H1 (cell line): ENCODE measurements around the gene PODN. TPM values are rescaled to one million over a fixed set of nuclear protein-coding genes. Genes with fewer than 3 reads are reported as not detected.

Experiments used
- CTCF ChIA-PET: fragments of 300-600 bp; sonication (Branson Sonifier 250); formaldehyde crosslinking; loops from one replicate; lab custom pipeline; 2021; ENCODE audit not compliant: partially characterized antibody; lab: Charles Lee
- POLR2A ChIA-PET: fragments of 300-600 bp; sonication (Branson Sonifier 250); formaldehyde crosslinking; loops from one replicate; lab custom pipeline; 2021; ENCODE audit warnings: inconsistent platforms; ENCODE audit not compliant: partially characterized antibody; lab: Charles Lee
- DNase-seq, 2 experiments: peaks; one replicate each; pipeline versions ENCODE4 v3.0.0 to v3.0.0-alpha.2; 2010 to 2022; ENCODE audit warnings: low spot score in 2 of 2, low read depth in 1 of 2, mixed read lengths in 1 of 2
- FAIRE-seq: peaks from 2 replicates; lab custom pipeline; 2011; peaks lifted over from hg19 to GRCh38; lab: Jason Lieb, UNC
- H2AFZ ChIP-seq: 2 replicates; pipeline ENCODE4 v1.8.1; 2012; ENCODE audit warnings: low read length, inconsistent platforms
- H2AK5ac ChIP-seq: 2 replicates; pipeline ENCODE4 v1.6.1; 2013; ENCODE audit warnings: low read depth, low read length
- H2BK120ac ChIP-seq: replicated peaks from 2 replicates; pipeline ENCODE3; 2013; ENCODE audit warnings: low read depth, low read length, inconsistent platforms
- H2BK12ac ChIP-seq: 2 replicates; pipeline ENCODE4 v1.6.1; 2013; ENCODE audit warnings: low read depth, low read length
- H2BK15ac ChIP-seq: 2 replicates; pipeline ENCODE4 v1.6.1; 2013; ENCODE audit warnings: low read length
- H2BK20ac ChIP-seq: 2 replicates; pipeline ENCODE4 v1.6.1; 2013; ENCODE audit warnings: low read length
- H2BK5ac ChIP-seq: 2 replicates; pipeline ENCODE4 v1.6.1; 2013; ENCODE audit warnings: low read depth, low read length
- H3K14ac ChIP-seq: 2 replicates; pipeline ENCODE4 v1.6.1; 2013; ENCODE audit warnings: inconsistent platforms; ENCODE audit not compliant: insufficient read length
- H3K18ac ChIP-seq: 2 replicates; pipeline ENCODE4 v1.6.1; 2013; ENCODE audit warnings: low read length; ENCODE audit errors: extremely low read depth
- H3K23ac ChIP-seq: 2 replicates; pipeline ENCODE4 v1.6.1; 2013; ENCODE audit warnings: inconsistent platforms; ENCODE audit not compliant: insufficient read length
- H3K23me2 ChIP-seq: 2 replicates; pipeline ENCODE4 v1.6.1; 2013; ENCODE audit warnings: low read depth, low read length
- H3K27ac ChIP-seq: 2 replicates; pipeline ENCODE4 v1.6.1; 2011; ENCODE audit warnings: low read depth, low read length, inconsistent platforms
- H3K27me3 ChIP-seq, 4 experiments: replicated peaks in 1 of 4; 1 replicate in 1 of 4; 2 replicates in 3 of 4; pipeline versions ENCODE4 v1.6.1 to v1.8.1; 2011 to 2013; ENCODE audit warnings: low read length in 3 of 4, mild to moderate bottlenecking in 3 of 4, inconsistent platforms in 2 of 4, mixed read lengths in 2 of 4, moderate library complexity in 1 of 4; ENCODE audit not compliant: control insufficient read depth in 3 of 4, insufficient read depth in 3 of 4; ENCODE audit errors: extremely low read depth in 1 of 4
- H3K36me3 ChIP-seq, 4 experiments: 2 replicates each; pipeline versions ENCODE4 v1.6.1 to v1.8.1; 2011 to 2013; ENCODE audit warnings: mild to moderate bottlenecking in 4 of 4, low read length in 3 of 4, moderate library complexity in 2 of 4, control low read depth in 1 of 4, inconsistent platforms in 1 of 4; ENCODE audit not compliant: insufficient read depth in 4 of 4, control insufficient read depth in 2 of 4
- H3K4ac ChIP-seq: replicated peaks from 2 replicates; pipeline ENCODE3; 2013; ENCODE audit warnings: low read length, low read depth, mixed read lengths, inconsistent platforms; ENCODE audit not compliant: insufficient read length
- H3K4me1 ChIP-seq, 4 experiments: replicated peaks in 1 of 4; 1 replicate in 1 of 4; 2 replicates in 3 of 4; pipeline versions ENCODE4 v1.6.1 to v1.8.1; 2011 to 2013; ENCODE audit warnings: low read length in 3 of 4, inconsistent platforms in 2 of 4, mixed read lengths in 1 of 4; ENCODE audit not compliant: insufficient read depth in 4 of 4, control insufficient read depth in 3 of 4
- H3K4me2 ChIP-seq, 2 experiments: 2 replicates each; pipeline versions ENCODE4 v1.6.1 to v1.8.1; 2011 to 2013; ENCODE audit warnings: low read depth in 2 of 2, low read length in 2 of 2, control low read depth in 1 of 2, inconsistent platforms in 1 of 2, mild to moderate bottlenecking in 1 of 2; ENCODE audit not compliant: insufficient read depth in 1 of 2
- H3K4me3 ChIP-seq, 4 experiments: fragments of 200-600, 300-600 bp in 1 of 4; sonication (generic), shearing (Covaris generic), sonication (Bioruptor Twin) in 1 of 4; 2 replicates each; pipeline versions ENCODE4 v1.5.1 to v1.8.1; 2011 to 2016; ENCODE audit warnings: low read length in 4 of 4, low read depth in 3 of 4, control low read depth in 2 of 4, inconsistent platforms in 2 of 4, mild to moderate bottlenecking in 2 of 4, mixed read lengths in 1 of 4, moderate library complexity in 1 of 4; ENCODE audit not compliant: insufficient read depth in 2 of 4; ENCODE audit errors: extremely low read depth in 1 of 4
- H3K56ac ChIP-seq: replicated peaks from 2 replicates; pipeline ENCODE3; 2013; ENCODE audit warnings: low read depth, mild to moderate bottlenecking, mixed read lengths, low read length, inconsistent platforms; ENCODE audit not compliant: insufficient read length
- H3K79me1 ChIP-seq: 2 replicates; pipeline ENCODE4 v1.6.1; 2013; ENCODE audit warnings: low read depth, low read length, control low read depth
- H3K79me2 ChIP-seq, 2 experiments: 2 replicates each; pipeline versions ENCODE4 v1.6.1 to v1.8.1; 2012 to 2013; ENCODE audit warnings: low read length in 2 of 2, mild to moderate bottlenecking in 2 of 2, inconsistent platforms in 1 of 2; ENCODE audit not compliant: insufficient read depth in 2 of 2, control insufficient read depth in 1 of 2
- H3K9ac ChIP-seq, 4 experiments: replicated peaks in 1 of 4; 1 replicate in 1 of 4; 2 replicates in 3 of 4; pipeline versions ENCODE4 v1.6.1 to v1.8.1; 2011 to 2013; ENCODE audit warnings: low read depth in 3 of 4, low read length in 3 of 4, control low read depth in 2 of 4, mild to moderate bottlenecking in 2 of 4, moderate library complexity in 2 of 4, inconsistent platforms in 1 of 4; ENCODE audit errors: extremely low read depth in 1 of 4
- H3K9me3 ChIP-seq, 2 experiments: 2 replicates each; pipeline versions ENCODE4 v1.6.1 to v1.8.1; 2012 to 2013; ENCODE audit warnings: mild to moderate bottlenecking in 2 of 2, moderate library complexity in 2 of 2, control low read depth in 1 of 2, inconsistent platforms in 1 of 2, low read depth in 1 of 2, low read length in 1 of 2, mixed read lengths in 1 of 2; ENCODE audit not compliant: insufficient read depth in 2 of 2
- H4K20me1 ChIP-seq, 2 experiments: replicated peaks in 1 of 2; 2 replicates each; pipeline versions ENCODE3 to v1.8.1; 2011 to 2013; ENCODE audit warnings: inconsistent platforms in 2 of 2, low read length in 2 of 2, mild to moderate bottlenecking in 1 of 2; ENCODE audit not compliant: insufficient read depth in 2 of 2, control insufficient read depth in 1 of 2
- H4K5ac ChIP-seq: 2 replicates; pipeline ENCODE4 v1.6.1; 2013; ENCODE audit warnings: low read length, low read depth, mixed read lengths, inconsistent platforms; ENCODE audit not compliant: insufficient read length
- H4K8ac ChIP-seq: 2 replicates; pipeline ENCODE4 v1.8.0; 2013; ENCODE audit warnings: mild to moderate bottlenecking, moderate library complexity, low read length, inconsistent platforms; ENCODE audit not compliant: insufficient read depth; ENCODE audit errors: extremely low read depth
- H4K91ac ChIP-seq: replicated peaks from 2 replicates; pipeline ENCODE3; 2013; ENCODE audit warnings: low read length, mixed read lengths, inconsistent platforms; ENCODE audit not compliant: insufficient read length
- ASH2L ChIP-seq: fragments of 200-600, 300-600 bp; sonication (generic); IDR thresholded peaks from one replicate; pipeline ENCODE4 v1.7.1; 2017; ENCODE audit warnings: low read length
- BRCA1 ChIP-seq: IDR thresholded peaks from 2 replicates; pipeline ENCODE4 v1.6.1; 2012; ENCODE audit warnings: low read depth, low read length, improper control_type of control experiment
- CBX5 ChIP-seq: fragments of 300-800, 300-1000 bp; sonication (generic); IDR thresholded peaks from 2 replicates; pipeline ENCODE4 v1.7.1; 2016; ENCODE audit warnings: antibody characterized with exemption, low read length, low read depth
- CHD1 ChIP-seq: IDR thresholded peaks from 2 replicates; pipeline ENCODE4 v1.6.1; 2012; ENCODE audit warnings: low read depth, low read length, improper control_type of control experiment
- CHD2 ChIP-seq: IDR thresholded peaks from 2 replicates; pipeline ENCODE4 v1.6.1; 2012; ENCODE audit warnings: low read length, improper control_type of control experiment
- HDAC2 ChIP-seq, 2 experiments: fragments of 300-600 bp in 1 of 2; sonication (generic) in 1 of 2; IDR thresholded peaks; 2 replicates each; pipeline ENCODE4 v1.6.1; 2011 to 2012; ENCODE audit warnings: low read depth in 2 of 2, low read length in 2 of 2, mild to moderate bottlenecking in 2 of 2, moderate library complexity in 2 of 2, borderline replicate concordance in 1 of 2, inconsistent platforms in 1 of 2
- RFX5 ChIP-seq: IDR thresholded peaks from 2 replicates; pipeline ENCODE4 v1.6.1; 2011; ENCODE audit warnings: low read depth, low read length, improper control_type of control experiment, borderline replicate concordance
- RNF2 ChIP-seq: fragments of 200-900, 300-1000 bp; sonication (generic); IDR thresholded peaks from 2 replicates; pipeline ENCODE4 v1.7.1; 2016; ENCODE audit warnings: borderline replicate concordance, low read depth, mild to moderate bottlenecking, antibody characterized with exemption, low read length; ENCODE audit not compliant: poor library complexity, severe bottlenecking; ENCODE audit errors: missing control alignments
- SIN3A ChIP-seq, 2 experiments: IDR thresholded peaks in 1 of 2; conservative IDR thresholded peaks in 1 of 2; 2 replicates each; pipeline ENCODE4 v1.6.1; 2011 to 2012; ENCODE audit warnings: low read length in 2 of 2, improper control_type of control experiment in 1 of 2, low read depth in 1 of 2, mild to moderate bottlenecking in 1 of 2
- SP1 ChIP-seq: IDR thresholded peaks from 2 replicates; pipeline ENCODE4 v1.6.1; 2011; ENCODE audit warnings: low read depth, low read length
- USF2 ChIP-seq: IDR thresholded peaks from 2 replicates; pipeline ENCODE4 v1.6.1; 2011; ENCODE audit warnings: low read length, improper control_type of control experiment
- YY1 ChIP-seq: IDR thresholded peaks from 2 replicates; pipeline ENCODE4 v1.6.1; 2011; ENCODE audit warnings: low read depth, mild to moderate bottlenecking, low read length
- WGBS, 2 experiments: shearing (Covaris generic) in 1 of 2; methylation state at CpG; one replicate each; pipeline versions ENCODE4 v1.1.6 to v1.1.7; 2013 to 2015; ENCODE audit warnings: low lambda C conversion rate in 2 of 2, mixed read lengths in 2 of 2, inconsistent platforms in 1 of 2, low coverage in 1 of 2, missing lambda C conversion rate in 1 of 2; ENCODE audit not compliant: insufficient replicate concordance in 2 of 2, insufficient coverage in 1 of 2, insufficient read length in 1 of 2; ENCODE audit errors: extremely low coverage in 1 of 2, missing lambda C conversion rate in 1 of 2; 5-methylcytosine and 5-hydroxymethylcytosine counted together
- polyA plus RNA-seq, 7 experiments: library from polyadenylated mRNA; depleted of rRNA in 3 of 7; stranded (reverse) in 5 of 7; unstranded in 2 of 7; fragments of >200 nt in 5 of 7; fragments of 200-250 nt in 2 of 7; gene quantifications; 1 replicate in 5 of 7; 2 replicates in 1 of 7; 4 replicates in 1 of 7; pipeline versions ENCODE4 v1.2.1 to v1.2.3, GENCODE V29; 2011 to 2013; ENCODE audit warnings: missing spikeins in 2 of 7, mixed read lengths in 2 of 7
- total RNA-seq: library from RNA; stranded (reverse); fragmentation: NEBNext Ultra II Directional; extraction: Animal tissue kit (Norgen Biotek cat#: 25700); gene quantifications from 2 replicates; pipeline ENCODE4 v1.2.1, GENCODE V29; 2021

The PODN gene
- total and polyA plus RNA-seq, 2 of the 8 experiments (the other 6 are each of a cell fraction or from before 2014, with no cell fraction given) = 0.11 to 0.17 TPM

GRCh38 chr1:53048960-53049573, 12.9 kb upstream of the PODN start:
- Histone ChIP-seq H3K27ac (no peak overlapping the region), H3K4me1 (peaks cover 3 to 12% (median 9%) of the 10 kb centered on the region in 4 experiments), H3K9me3 (no peaks in the 10 kb centered on the region), H4K91ac (no peak overlapping the region), H3K79me1 (no peaks in the 10 kb centered on the region), H2BK120ac (no peak overlapping the region), H3K56ac (no peak overlapping the region), H4K5ac (no peak overlapping the region), H3K4ac (no peak overlapping the region), H3K23me2 (no peaks in the 10 kb centered on the region), H3K4me2 (0 out of 4 replicates have a peak overlapping the region, but pooled peaks of 1 of the 2 experiments have one; percentile 3), H3K14ac (no peak overlapping the region), H3K23ac (no peak overlapping the region), H2BK5ac (no peak overlapping the region), H3K4me3 (no peak overlapping the region), H4K8ac (no peak overlapping the region), H4K20me1 (no peaks in the 10 kb centered on the region), H3K36me3 (no peaks in the 10 kb centered on the region; a peak in 1 of 8 replicates), H3K79me2 (no peaks in the 10 kb centered on the region), H3K27me3 (no peaks in the 10 kb centered on the region), H2BK20ac (no peak overlapping the region), H2BK12ac (no peak overlapping the region), H3K9ac (no peak overlapping the region), H2AK5ac (no peak overlapping the region), H2BK15ac (no peak overlapping the region), H2AFZ (no peak overlapping the region), H3K18ac (no peak overlapping the region)
- no peak for FAIRE-seq
- 79% methylated on average over 3 of the region's 3 CpGs; no CpG with 5 or more reads in 1 of the 2 experiments for WGBS, 2 experiments
- DNase-seq = no peak
- POLR2A ChIA-PET = no interaction called here
- CTCF ChIA-PET = interaction anchor here (0.6 to 2.0 kb wide), 3 partner anchors 12 to 219 kb away, joined by 3 to 5 read pairs (median 3); partner anchors contain the start of gene PODN
- TF ChIP-seq HDAC2 (IDR thresholded peaks at IDR 0.05; ENCODE audit: borderline replicate concordance in 1 of 2, low read depth in 2 of 2, low read length in 2 of 2) (no peak), CHD1 (no peak), RFX5 (no peak), USF2 (no peak), BRCA1 (no peak), SP1 (no peak), YY1 (no peak), CBX5 (no peak), ASH2L (no peak), SIN3A (conservative IDR thresholded peaks at IDR 0.05 in 1 of 2, IDR thresholded peaks at IDR 0.05 in 1 of 2; ENCODE audit: low read depth in 1 of 2, low read length in 2 of 2) (no peak), RNF2 (no peak), CHD2 (no peak)
